UCSD-AML1 (cell line): ENCODE results near the gene ALG1L2.
"Not testable (repeated sequence)": the region's sequence is repeated elsewhere in the genome, so short reads cannot be mapped to it uniquely, and the experiment has no call there.

Source experiments
- DNase-seq: peaks from one replicate; lab custom pipeline; 2025; ENCODE audit not compliant: unreplicated experiment; lab: John Stamatoyannopoulos, UW

The ALG1L2 gene

GRCh38 chr3:130081351-130081881, at the start of gene ALG1L2:
Gene ALG1L2 (plus strand): TSS chr3:130081831. CDS start chr3:130082017, 186 bp downstream.
- DNase-seq: peak; percentile 54

GRCh38 chr3:130037126-130037815, 44.4 kb upstream of the ALG1L2 start:
- not testable (repeated sequence) for DNase-seq

- DNase-seq: not testable (repeated sequence)
Measured at GRCh38 chr3:130042736-130043135, 38.9 kb upstream of the ALG1L2 start.

GRCh38 chr3:130043658-130044057, 38.0 kb upstream of the ALG1L2 start:
- DNase-seq: peak; percentile 31

- no peak for DNase-seq
Measured at GRCh38 chr3:130044370-130044769, 37.3 kb upstream of the ALG1L2 start.

GRCh38 chr3:130048726-130049125, 32.9 kb upstream of the ALG1L2 start:
- no peak for DNase-seq

GRCh38 chr3:130052366-130052765, 29.3 kb upstream of the ALG1L2 start:
- not testable (repeated sequence) for DNase-seq

GRCh38 chr3:130052965-130053364, 28.7 kb upstream of the ALG1L2 start:
- DNase-seq: not testable (repeated sequence)

- not testable (repeated sequence) for DNase-seq
Measured at GRCh38 chr3:130057536-130058266, 23.9 kb upstream of the ALG1L2 start.

- not testable (repeated sequence) for DNase-seq
Measured at GRCh38 chr3:130058267-130058657, 23.4 kb upstream of the ALG1L2 start.

- not testable (repeated sequence) for DNase-seq
Measured at GRCh38 chr3:130058716-130059115, 22.9 kb upstream of the ALG1L2 start.

- not testable (repeated sequence) for DNase-seq
Measured at GRCh38 chr3:130059162-130059561, 22.5 kb upstream of the ALG1L2 start.

GRCh38 chr3:130073582-130073981, 8.0 kb upstream of the ALG1L2 start:
- no peak for DNase-seq

- no peak for DNase-seq
Measured at GRCh38 chr3:130077636-130078035, 4.0 kb upstream of the ALG1L2 start.

- not testable (repeated sequence) for DNase-seq
Measured at GRCh38 chr3:130083363-130084090, 1.9 kb downstream of the ALG1L2 start.

- DNase-seq: no peak
Measured at GRCh38 chr3:130084436-130084980, 2.9 kb downstream of the ALG1L2 start.

GRCh38 chr3:130085881-130086280, 4.2 kb downstream of the ALG1L2 start:
- DNase-seq: no peak

GRCh38 chr3:130086628-130087027, 5.0 kb downstream of the ALG1L2 start:
- not testable (repeated sequence) for DNase-seq

GRCh38 chr3:130088061-130088460, 6.4 kb downstream of the ALG1L2 start:
- DNase-seq: no peak

GRCh38 chr3:130090681-130091080, 9.1 kb downstream of the ALG1L2 start:
- DNase-seq: not testable (repeated sequence)

- DNase-seq: no peak
Measured at GRCh38 chr3:130091958-130092357, 10.3 kb downstream of the ALG1L2 start.
